ENCODE results near the gene ST7. TPM values are rescaled to one million over a fixed set of nuclear protein-coding genes. Genes with fewer than 3 reads are reported as not detected.

Gene ST7
- total and polyA plus RNA-seq, 2 experiments from 2014 or later: 9.9 to 18.3 TPM

DNA sequence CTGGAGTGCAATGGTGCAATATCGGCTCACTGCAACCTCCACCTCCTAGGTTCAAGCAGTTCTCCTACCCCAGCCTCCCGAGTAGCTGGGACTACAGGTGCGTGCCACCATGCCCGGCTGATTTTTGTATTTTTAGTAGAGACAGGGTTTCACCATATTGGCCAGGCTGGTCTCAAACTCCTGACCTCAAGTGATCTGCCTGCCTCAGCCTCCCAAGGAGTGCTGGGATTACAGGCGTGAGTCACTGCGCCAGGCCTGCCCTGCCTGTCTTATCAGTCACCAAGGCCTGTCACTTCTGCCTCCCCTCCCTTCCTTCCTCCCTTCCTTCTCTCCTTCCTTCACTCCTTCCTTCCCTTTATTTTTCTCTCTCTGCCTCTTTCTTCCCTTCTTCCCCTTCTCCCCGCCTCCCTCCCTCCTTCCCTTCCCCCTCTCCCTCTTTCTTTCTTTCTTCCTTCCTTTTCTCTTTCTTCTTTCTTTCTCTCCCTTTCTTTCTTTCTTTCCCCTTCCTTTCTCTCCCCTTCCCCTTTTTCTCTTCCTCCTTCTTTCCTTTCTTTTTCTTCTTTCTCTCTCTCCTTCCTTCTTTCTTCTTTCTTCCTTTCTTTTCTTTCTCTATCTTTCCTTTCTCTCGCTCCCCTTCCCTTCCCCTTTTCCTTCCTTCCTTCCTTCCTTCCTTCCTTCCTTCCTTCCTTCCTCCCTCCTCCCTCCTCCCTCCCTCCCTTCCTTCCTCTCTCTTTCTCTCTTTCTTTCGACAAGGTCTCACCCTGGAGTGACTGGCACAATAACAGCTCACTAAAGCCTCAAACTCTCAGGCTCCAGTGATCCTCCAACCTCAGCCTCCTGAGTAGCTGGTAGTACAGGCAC lies 3.1 kb upstream of the ST7 start:
- Mint-ChIP-seq H3K27ac (no peak overlapping the region), H3K4me1 (peaks cover 16% of the 10 kb centered on the region), H3K36me3 (ENCODE audit: low read depth) (peaks cover 3% of the 10 kb centered on the region; the same call in 1 of the 3 replicates), H3K4me3 (no peak overlapping the region), H3K27me3 (ENCODE audit: insufficient read depth, low read depth, poor library complexity) (peaks cover 6% of the 10 kb centered on the region), H3K9me3 (no peaks in the 10 kb centered on the region)
- Histone ChIP-seq H3K4me1 (ENCODE audit: insufficient read depth) (peaks cover 19% of the 10 kb centered on the region), H2AFZ (no peak overlapping the region), H3K36me3 (ENCODE audit: insufficient read depth) (no peaks in the 10 kb centered on the region), H3K27me3 (ENCODE audit: insufficient read depth) (no peaks in the 10 kb centered on the region), H3K9me2 (ENCODE audit: insufficient read depth) (no peaks in the 10 kb centered on the region), H3K27ac (ENCODE audit: low read depth) (no peak overlapping the region), H3K4me2 (no peak overlapping the region), H3F3A (replicated peaks; ENCODE audit: low read depth) (no peaks in the 10 kb centered on the region), H3K4me3 (no peak overlapping the region), H3K79me2 (replicated peaks; ENCODE audit: insufficient read depth) (peaks cover 7% of the 10 kb centered on the region), H4K20me1 (replicated peaks; ENCODE audit: insufficient read depth) (no peaks in the 10 kb centered on the region)
- DNase-seq (ENCODE audit: low spot score) (no peak), ATAC-seq (no peak)
- no peak for TF ChIP-seq NANOG (IDR thresholded peaks at IDR 0.05; ENCODE audit: borderline replicate concordance)
- TF ChIP-seq REST (IDR thresholded peaks at IDR 0.05; ENCODE audit: unreplicated experiment): no peak
- TF ChIP-seq ZNF331 (CRISPR knock-in tag; IDR thresholded peaks at IDR 0.05; ENCODE audit: low read depth): no peak
- no peak for TF ChIP-seq EZH2 (IDR thresholded peaks at IDR 0.05; ENCODE audit: low read depth, unreplicated experiment)
- no peak for TF ChIP-seq ZNF114 (CRISPR knock-in tag; IDR thresholded peaks at IDR 0.05)
- no peak for TF ChIP-seq POLR2AphosphoS5 (IDR thresholded peaks at IDR 0.05; ENCODE audit: low read depth)
- no peak for TF ChIP-seq EZH2phosphoT487 (IDR thresholded peaks at IDR 0.05; ENCODE audit: unreplicated experiment)
- TF ChIP-seq, protein P1, sequence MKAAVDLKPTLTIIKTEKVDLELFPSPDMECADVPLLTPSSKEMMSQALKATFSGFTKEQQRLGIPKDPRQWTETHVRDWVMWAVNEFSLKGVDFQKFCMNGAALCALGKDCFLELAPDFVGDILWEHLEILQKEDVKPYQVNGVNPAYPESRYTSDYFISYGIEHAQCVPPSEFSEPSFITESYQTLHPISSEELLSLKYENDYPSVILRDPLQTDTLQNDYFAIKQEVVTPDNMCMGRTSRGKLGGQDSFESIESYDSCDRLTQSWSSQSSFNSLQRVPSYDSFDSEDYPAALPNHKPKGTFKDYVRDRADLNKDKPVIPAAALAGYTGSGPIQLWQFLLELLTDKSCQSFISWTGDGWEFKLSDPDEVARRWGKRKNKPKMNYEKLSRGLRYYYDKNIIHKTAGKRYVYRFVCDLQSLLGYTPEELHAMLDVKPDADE (IDR thresholded peaks at IDR 0.05): no peak
- no peak for TF ChIP-seq STAT1 (IDR thresholded peaks at IDR 0.05; ENCODE audit: unreplicated experiment)
- TF ChIP-seq, protein P2, sequence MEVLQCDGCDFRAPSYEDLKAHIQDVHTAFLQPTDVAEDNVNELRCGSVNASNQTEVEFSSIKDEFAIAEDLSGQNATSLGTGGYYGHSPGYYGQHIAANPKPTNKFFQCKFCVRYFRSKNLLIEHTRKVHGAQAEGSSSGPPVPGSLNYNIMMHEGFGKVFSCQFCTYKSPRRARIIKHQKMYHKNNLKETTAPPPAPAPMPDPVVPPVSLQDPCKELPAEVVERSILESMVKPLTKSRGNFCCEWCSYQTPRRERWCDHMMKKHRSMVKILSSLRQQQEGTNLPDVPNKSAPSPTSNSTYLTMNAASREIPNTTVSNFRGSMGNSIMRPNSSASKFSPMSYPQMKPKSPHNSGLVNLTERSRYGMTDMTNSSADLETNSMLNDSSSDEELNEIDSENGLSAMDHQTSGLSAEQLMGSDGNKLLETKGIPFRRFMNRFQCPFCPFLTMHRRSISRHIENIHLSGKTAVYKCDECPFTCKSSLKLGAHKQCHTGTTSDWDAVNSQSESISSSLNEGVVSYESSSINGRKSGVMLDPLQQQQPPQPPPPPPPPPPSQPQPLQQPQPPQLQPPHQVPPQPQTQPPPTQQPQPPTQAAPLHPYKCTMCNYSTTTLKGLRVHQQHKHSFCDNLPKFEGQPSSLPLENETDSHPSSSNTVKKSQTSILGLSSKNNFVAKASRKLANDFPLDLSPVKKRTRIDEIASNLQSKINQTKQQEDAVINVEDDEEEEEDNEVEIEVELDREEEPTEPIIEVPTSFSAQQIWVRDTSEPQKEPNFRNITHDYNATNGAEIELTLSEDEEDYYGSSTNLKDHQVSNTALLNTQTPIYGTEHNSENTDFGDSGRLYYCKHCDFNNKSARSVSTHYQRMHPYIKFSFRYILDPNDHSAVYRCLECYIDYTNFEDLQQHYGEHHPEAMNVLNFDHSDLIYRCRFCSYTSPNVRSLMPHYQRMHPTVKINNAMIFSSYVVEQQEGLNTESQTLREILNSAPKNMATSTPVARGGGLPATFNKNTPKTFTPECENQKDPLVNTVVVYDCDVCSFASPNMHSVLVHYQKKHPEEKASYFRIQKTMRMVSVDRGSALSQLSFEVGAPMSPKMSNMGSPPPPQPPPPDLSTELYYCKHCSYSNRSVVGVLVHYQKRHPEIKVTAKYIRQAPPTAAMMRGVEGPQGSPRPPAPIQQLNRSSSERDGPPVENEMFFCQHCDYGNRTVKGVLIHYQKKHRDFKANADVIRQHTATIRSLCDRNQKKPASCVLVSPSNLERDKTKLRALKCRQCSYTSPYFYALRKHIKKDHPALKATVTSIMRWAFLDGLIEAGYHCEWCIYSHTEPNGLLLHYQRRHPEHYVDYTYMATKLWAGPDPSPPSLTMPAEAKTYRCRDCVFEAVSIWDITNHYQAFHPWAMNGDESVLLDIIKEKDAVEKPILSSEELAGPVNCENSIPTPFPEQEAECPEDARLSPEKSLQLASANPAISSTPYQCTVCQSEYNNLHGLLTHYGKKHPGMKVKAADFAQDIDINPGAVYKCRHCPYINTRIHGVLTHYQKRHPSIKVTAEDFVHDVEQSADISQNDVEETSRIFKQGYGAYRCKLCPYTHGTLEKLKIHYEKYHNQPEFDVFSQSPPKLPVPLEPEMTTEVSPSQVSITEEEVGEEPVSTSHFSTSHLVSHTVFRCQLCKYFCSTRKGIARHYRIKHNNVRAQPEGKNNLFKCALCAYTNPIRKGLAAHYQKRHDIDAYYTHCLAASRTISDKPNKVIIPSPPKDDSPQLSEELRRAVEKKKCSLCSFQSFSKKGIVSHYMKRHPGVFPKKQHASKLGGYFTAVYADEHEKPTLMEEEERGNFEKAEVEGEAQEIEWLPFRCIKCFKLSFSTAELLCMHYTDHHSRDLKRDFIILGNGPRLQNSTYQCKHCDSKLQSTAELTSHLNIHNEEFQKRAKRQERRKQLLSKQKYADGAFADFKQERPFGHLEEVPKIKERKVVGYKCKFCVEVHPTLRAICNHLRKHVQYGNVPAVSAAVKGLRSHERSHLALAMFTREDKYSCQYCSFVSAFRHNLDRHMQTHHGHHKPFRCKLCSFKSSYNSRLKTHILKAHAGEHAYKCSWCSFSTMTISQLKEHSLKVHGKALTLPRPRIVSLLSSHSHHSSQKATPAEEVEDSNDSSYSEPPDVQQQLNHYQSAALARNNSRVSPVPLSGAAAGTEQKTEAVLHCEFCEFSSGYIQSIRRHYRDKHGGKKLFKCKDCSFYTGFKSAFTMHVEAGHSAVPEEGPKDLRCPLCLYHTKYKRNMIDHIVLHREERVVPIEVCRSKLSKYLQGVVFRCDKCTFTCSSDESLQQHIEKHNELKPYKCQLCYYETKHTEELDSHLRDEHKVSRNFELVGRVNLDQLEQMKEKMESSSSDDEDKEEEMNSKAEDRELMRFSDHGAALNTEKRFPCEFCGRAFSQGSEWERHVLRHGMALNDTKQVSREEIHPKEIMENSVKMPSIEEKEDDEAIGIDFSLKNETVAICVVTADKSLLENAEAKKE (CRISPR knock-in tag; IDR thresholded peaks at IDR 0.05): no peak
- TF ChIP-seq CREB1 (CRISPR knock-in tag; IDR thresholded peaks at IDR 0.05; ENCODE audit: low read depth): no peak
- no peak for TF ChIP-seq JUNB (IDR thresholded peaks at IDR 0.05; ENCODE audit: unreplicated experiment)
- no peak for TF ChIP-seq CTCF (conservative IDR thresholded peaks at IDR 0.05; ENCODE audit: low read depth in 2 of 2)
